HepG2 (cell line): ENCODE measurements around the gene GNAI2.

Experiments
- CBX5 ChIP-seq: sonication (generic); formaldehyde crosslinking; IDR thresholded peaks from 2 replicates; pipeline ENCODE4 v1.4.0; 2020; ENCODE audit warnings: missing genetic modification reagents, borderline replicate concordance
- GTF2F1 ChIP-seq: fragments of 150-350 bp; IDR thresholded peaks from 2 replicates; pipeline ENCODE4 v1.6.1; 2014; ENCODE audit warnings: low read length
- MAX ChIP-seq: IDR thresholded peaks from 2 replicates; pipeline ENCODE4 v1.6.1; 2012; ENCODE audit warnings: inconsistent platforms
- POLR2AphosphoS2 ChIP-seq: IDR thresholded peaks from 2 replicates; pipeline ENCODE4 v1.6.1; 2011; ENCODE audit warnings: low read depth, low read length, improper control_type of control experiment
- SMC3 ChIP-seq: IDR thresholded peaks from 2 replicates; pipeline ENCODE4 v1.6.1; 2011; ENCODE audit warnings: low read length, improper control_type of control experiment

- TF ChIP-seq CBX5 (CRISPR knock-in tag): no peak
- TF ChIP-seq MAX: no peak
- no peak for TF ChIP-seq POLR2AphosphoS2
- TF ChIP-seq SMC3: no peak
- no peak for TF ChIP-seq GTF2F1
These were observed 13.5 kb downstream of the GNAI2 start for GRCh38 chr3:50249457-50249856.
